ENCODE results near the gene TDRD15. TPM values are rescaled to one million over a fixed set of nuclear protein-coding genes. Genes with fewer than 3 reads are reported as not detected.

The TDRD15 gene
- total and polyA plus RNA-seq, 9 donors, result 0.23 TPM; not detected in 8

DNA sequence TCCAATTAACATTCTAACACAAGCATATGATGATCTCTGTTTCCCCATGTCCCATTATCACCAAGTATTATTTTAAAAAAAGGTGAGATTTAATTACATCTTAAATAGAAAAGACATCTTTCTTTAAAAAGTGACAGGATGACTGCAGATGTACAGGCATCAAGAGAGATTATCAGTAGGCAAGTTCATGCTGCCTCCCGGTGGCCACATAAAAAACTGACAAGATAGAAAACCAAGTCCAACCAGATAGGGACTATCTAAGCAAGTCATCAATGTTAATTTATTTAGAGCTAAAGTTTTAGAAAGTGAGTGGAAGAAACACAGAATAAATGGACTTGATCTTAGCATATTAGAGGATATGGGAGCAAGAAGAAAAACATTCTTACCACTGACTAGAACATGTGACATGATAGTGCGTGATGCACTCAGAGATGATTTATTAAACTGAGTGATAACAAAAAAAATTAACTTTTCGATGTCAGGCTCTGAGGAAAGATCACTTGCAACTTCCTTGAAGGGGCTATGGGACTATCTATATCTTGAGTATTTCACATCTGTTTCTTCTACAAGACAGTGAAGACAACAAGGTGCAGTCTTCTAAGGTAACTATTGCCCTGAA is 5.4 kb upstream of the TDRD15 start:
- no peaks in the 10 kb centered on the region for H3K27me3 ChIP-seq
- no peaks in the 10 kb centered on the region for H3K9me3 ChIP-seq
- no peak overlapping the region for H3K4me3 ChIP-seq
- H3K36me3 ChIP-seq, result no peaks in the 10 kb centered on the region
- no peak overlapping the region for H3K27ac ChIP-seq
- no peak for TF ChIP-seq POLR2A (IDR thresholded peaks at IDR 0.05)
- no peak for TF ChIP-seq EP300 (IDR thresholded peaks at IDR 0.05)
- TF ChIP-seq, protein P1, sequence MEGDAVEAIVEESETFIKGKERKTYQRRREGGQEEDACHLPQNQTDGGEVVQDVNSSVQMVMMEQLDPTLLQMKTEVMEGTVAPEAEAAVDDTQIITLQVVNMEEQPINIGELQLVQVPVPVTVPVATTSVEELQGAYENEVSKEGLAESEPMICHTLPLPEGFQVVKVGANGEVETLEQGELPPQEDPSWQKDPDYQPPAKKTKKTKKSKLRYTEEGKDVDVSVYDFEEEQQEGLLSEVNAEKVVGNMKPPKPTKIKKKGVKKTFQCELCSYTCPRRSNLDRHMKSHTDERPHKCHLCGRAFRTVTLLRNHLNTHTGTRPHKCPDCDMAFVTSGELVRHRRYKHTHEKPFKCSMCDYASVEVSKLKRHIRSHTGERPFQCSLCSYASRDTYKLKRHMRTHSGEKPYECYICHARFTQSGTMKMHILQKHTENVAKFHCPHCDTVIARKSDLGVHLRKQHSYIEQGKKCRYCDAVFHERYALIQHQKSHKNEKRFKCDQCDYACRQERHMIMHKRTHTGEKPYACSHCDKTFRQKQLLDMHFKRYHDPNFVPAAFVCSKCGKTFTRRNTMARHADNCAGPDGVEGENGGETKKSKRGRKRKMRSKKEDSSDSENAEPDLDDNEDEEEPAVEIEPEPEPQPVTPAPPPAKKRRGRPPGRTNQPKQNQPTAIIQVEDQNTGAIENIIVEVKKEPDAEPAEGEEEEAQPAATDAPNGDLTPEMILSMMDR (IDR thresholded peaks at IDR 0.05), result peak in 1 of 3 donors; percentile 17
- intact Hi-C loops (cut with DNase I), result loop anchor here in 1 of 4 donors (2.0 kb wide), 1 partner anchor 82 kb away; no protein-coding TSS in a partner anchor
- no peak for DNase-seq
- WGBS, 3 donors, result 9 to 15% (median 11%) methylated on average over 3 of the region's 3 CpGs
- H3K4me1 ChIP-seq (ENCODE audit: insufficient read depth), result no peaks in the 10 kb centered on the region

DNA sequence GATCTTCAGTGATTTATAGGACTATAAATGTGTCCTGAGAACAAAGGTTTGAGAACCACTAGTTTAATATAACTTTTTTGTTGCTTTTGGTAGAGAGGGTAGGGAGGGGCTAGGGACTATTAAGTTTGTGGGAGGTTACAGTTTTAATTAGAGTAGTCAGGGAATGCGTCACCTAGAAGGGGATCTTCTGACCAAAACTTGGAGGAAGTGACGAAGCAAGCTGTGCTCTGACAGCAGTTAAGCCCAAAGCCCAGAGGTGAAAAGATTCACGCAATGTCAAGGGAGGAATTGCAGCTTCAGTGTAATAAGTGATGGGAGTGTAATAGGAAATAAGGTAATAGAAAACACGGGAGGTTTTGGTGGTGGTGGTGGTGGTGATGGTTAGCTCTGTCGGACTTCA is 8.1 kb downstream of the TDRD15 start:
- no peaks in the 10 kb centered on the region for H3K27me3 ChIP-seq
- WGBS, 3 donors, result 68 to 83% (median 71%) methylated on average over 5 of the region's 5 CpGs
- H3K4me1 ChIP-seq (ENCODE audit: insufficient read depth), result no peaks in the 10 kb centered on the region
- no peak for DNase-seq
- no peaks in the 10 kb centered on the region for H3K9me3 ChIP-seq
- no peak overlapping the region for H3K4me3 ChIP-seq
- H3K36me3 ChIP-seq, result no peaks in the 10 kb centered on the region
- TF ChIP-seq EP300 (IDR thresholded peaks at IDR 0.05), result no peak
- intact Hi-C loops (cut with DNase I), result no loop called here
- no peak overlapping the region for H3K27ac ChIP-seq

DNA sequence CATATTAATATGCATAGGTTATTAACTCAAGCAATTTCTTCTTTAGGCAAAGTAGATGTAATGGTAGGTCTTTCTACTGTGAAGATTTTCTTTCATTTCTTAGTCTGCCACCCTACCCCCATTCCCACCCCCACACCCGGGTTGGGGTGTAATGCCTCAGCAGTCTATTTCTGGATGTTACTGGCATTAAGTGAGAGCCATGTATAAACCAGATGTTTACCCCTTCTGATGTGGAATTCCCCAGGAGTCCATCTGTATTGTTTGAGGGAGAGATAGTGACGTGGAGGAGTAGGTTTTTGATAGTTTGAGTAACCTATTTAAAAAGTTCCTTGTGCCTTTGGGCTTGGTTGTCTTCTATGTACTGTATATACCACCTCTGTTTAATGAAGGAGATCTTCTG is 11.8 kb downstream of the TDRD15 start:
- H3K27ac ChIP-seq, result no peak overlapping the region
- TF ChIP-seq, protein P1 (IDR thresholded peaks at IDR 0.05), result no peak
- TF ChIP-seq POLR2A (IDR thresholded peaks at IDR 0.05), result no peak
- TF ChIP-seq EP300 (IDR thresholded peaks at IDR 0.05), result no peak
- H3K36me3 ChIP-seq, result no peaks in the 10 kb centered on the region
- H3K4me1 ChIP-seq (ENCODE audit: insufficient read depth), result no peaks in the 10 kb centered on the region
- DNase-seq, result no peak
- 73 to 92% (median 77%) methylated on average over 2 of the region's 2 CpGs for WGBS, 3 donors
- H3K27me3 ChIP-seq, result no peaks in the 10 kb centered on the region
- H3K4me3 ChIP-seq, result no peak overlapping the region
- H3K9me3 ChIP-seq, result no peaks in the 10 kb centered on the region
- intact Hi-C loops (cut with DNase I), result no loop called here

DNA sequence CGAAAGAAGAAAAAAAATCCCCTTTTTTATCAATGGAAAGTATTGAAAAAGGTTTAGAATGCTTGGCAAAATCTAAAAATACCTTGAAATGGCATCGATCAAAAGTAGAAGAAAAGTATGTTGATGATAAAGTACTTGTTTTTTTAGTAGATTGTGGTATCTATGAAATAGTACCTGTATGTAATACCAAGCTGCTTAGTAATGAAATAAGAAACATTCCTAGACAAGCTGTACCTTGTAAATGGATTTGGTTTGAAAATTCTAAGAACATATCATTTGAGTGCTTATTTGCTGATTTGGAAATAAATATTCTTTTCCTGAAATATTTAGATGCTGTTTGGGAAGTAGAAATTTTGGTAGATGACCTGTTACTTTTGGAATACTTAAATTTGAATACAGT is 18.4 kb downstream of the TDRD15 start:
- no peak overlapping the region for H3K27ac ChIP-seq
- TF ChIP-seq EP300 (IDR thresholded peaks at IDR 0.05) (no peak), POLR2A (IDR thresholded peaks at IDR 0.05) (no peak)
- TF ChIP-seq, protein P1 (IDR thresholded peaks at IDR 0.05), result no peak
- WGBS, 3 donors, result 70 to 85% (median 75%) methylated on average over 2 of the region's 2 CpGs
- H3K9me3 ChIP-seq, result no peaks in the 10 kb centered on the region
- intact Hi-C loops (cut with DNase I), result no loop called here
- no peaks in the 10 kb centered on the region for H3K4me1 ChIP-seq (ENCODE audit: insufficient read depth)
- H3K27me3 ChIP-seq, result no peaks in the 10 kb centered on the region
- no peak for DNase-seq
- H3K4me3 ChIP-seq, result no peak overlapping the region
- H3K36me3 ChIP-seq, result no peaks in the 10 kb centered on the region

DNA sequence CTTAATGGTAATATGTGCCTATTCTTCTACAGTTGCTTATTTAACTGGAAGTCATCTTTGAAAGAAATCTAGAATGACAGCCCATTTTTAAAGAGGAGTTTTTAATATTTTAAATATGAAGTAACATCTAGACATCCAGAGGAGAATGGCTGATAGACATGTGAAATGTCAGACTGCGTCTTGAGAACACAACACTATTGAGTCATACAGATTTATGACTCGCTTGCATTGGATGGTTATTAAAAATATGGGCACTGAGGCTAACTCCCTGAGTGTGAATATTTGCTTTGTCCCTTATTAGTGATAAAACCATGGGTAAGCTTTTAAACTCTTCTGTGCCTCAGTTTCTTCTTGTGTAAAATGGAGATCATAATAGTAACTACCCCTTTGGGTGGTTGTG is 22.9 kb downstream of the TDRD15 start:
- H3K27me3 ChIP-seq, result peaks cover 6% of the 10 kb centered on the region
- no peak overlapping the region for H3K27ac ChIP-seq
- H3K36me3 ChIP-seq, result no peaks in the 10 kb centered on the region
- H3K4me3 ChIP-seq, result no peak overlapping the region
- TF ChIP-seq, protein P1 (IDR thresholded peaks at IDR 0.05), result no peak
- no peak for TF ChIP-seq EP300 (IDR thresholded peaks at IDR 0.05)
- no peak for TF ChIP-seq POLR2A (IDR thresholded peaks at IDR 0.05)
- no peaks in the 10 kb centered on the region for H3K4me1 ChIP-seq (ENCODE audit: insufficient read depth)
- intact Hi-C loops (cut with DNase I), result no loop called here
- DNase-seq, result no peak
- H3K9me3 ChIP-seq, result no peaks in the 10 kb centered on the region
- 89 to 95% (median 93%) methylated on average over 2 of the region's 2 CpGs for WGBS, 3 donors
